ENCODE results near the gene NAB1. TPM values are rescaled to one million over a fixed set of nuclear protein-coding genes. Genes with fewer than 3 reads are reported as not detected.

NAB1 gene
- total and polyA plus RNA-seq, 4 donors: 5.8 to 31.0 (median 18.7) TPM

GRCh38 chr2:190599546-190600220, 49.2 kb upstream of the NAB1 start:
- Histone ChIP-seq H3K27ac (ENCODE audit: low read depth in 1 of 2, low read length in 2 of 2) (no peak overlapping the region), H3K4me1 (ENCODE audit: control insufficient read depth in 4 of 4, insufficient read depth in 4 of 4, low read length in 3 of 4) (no peaks in the 10 kb centered on the region), H3K36me3 (ENCODE audit: control insufficient read depth in 4 of 4, insufficient read depth in 3 of 4, low read depth in 1 of 4, low read length in 3 of 4) (no peaks in the 10 kb centered on the region), H3K4me3 (ENCODE audit: low read depth in 1 of 3, low read length in 3 of 3) (no peak overlapping the region), H3K27me3 (ENCODE audit: control insufficient read depth in 4 of 4, insufficient read depth in 4 of 4, low read length in 3 of 4) (no peaks in the 10 kb centered on the region), H3K9me3 (ENCODE audit: control insufficient read depth in 4 of 4, low read length in 3 of 4) (no peaks in the 10 kb centered on the region), H3K9ac (ENCODE audit: low read depth in 1 of 2, low read length in 2 of 2) (no peak overlapping the region)
- WGBS: 86% methylated on average over 8 of the region's 8 CpGs
- no peak for DNase-seq (ENCODE audit: low spot score)
- TF ChIP-seq FOXA1 (IDR thresholded peaks at IDR 0.05) (no peak), SP1 (IDR thresholded peaks at IDR 0.05) (no peak), CTCF (IDR thresholded peaks at IDR 0.05; ENCODE audit: low read depth, low read length, missing input control) (no peak)

- H3K27me3 ChIP-seq (ENCODE audit: control insufficient read depth in 4 of 4, insufficient read depth in 4 of 4, low read length in 3 of 4): no peaks in the 10 kb centered on the region
- H3K9ac ChIP-seq (ENCODE audit: low read depth in 1 of 2, low read length in 2 of 2): no peak overlapping the region
- no peak overlapping the region for H3K27ac ChIP-seq (ENCODE audit: low read depth in 1 of 2, low read length in 2 of 2)
- no peaks in the 10 kb centered on the region for H3K36me3 ChIP-seq (ENCODE audit: control insufficient read depth in 4 of 4, insufficient read depth in 3 of 4, low read depth in 1 of 4, low read length in 3 of 4)
- no peak for DNase-seq (ENCODE audit: low spot score)
- 69% methylated on average over 5 of the region's 5 CpGs for WGBS
- H3K9me3 ChIP-seq (ENCODE audit: control insufficient read depth in 4 of 4, low read length in 3 of 4): no peaks in the 10 kb centered on the region
- no peak overlapping the region for H3K4me3 ChIP-seq (ENCODE audit: low read depth in 1 of 3, low read length in 3 of 3)
- TF ChIP-seq NR2F2 (IDR thresholded peaks at IDR 0.05): no peak
- no peak for TF ChIP-seq TAF1 (conservative IDR thresholded peaks at IDR 0.05)
- TF ChIP-seq RAD21 (IDR thresholded peaks at IDR 0.05): no peak
- no peak for TF ChIP-seq FOXA1 (IDR thresholded peaks at IDR 0.05)
- no peak for TF ChIP-seq EGR1 (IDR thresholded peaks at IDR 0.05; ENCODE audit: low read depth in 2 of 2)
- TF ChIP-seq HNF4A (conservative IDR thresholded peaks at IDR 0.05): no peak
- TF ChIP-seq ATF3 (IDR thresholded peaks at IDR 0.05): no peak
- TF ChIP-seq RXRA (IDR thresholded peaks at IDR 0.05): no peak
- no peaks in the 10 kb centered on the region for H3K4me1 ChIP-seq (ENCODE audit: control insufficient read depth in 4 of 4, insufficient read depth in 4 of 4, low read length in 3 of 4)
These were observed 48.4 kb upstream of the NAB1 start for GRCh38 chr2:190600293-190601103.

GRCh38 chr2:190603374-190603773, 45.5 kb upstream of the NAB1 start:
- Histone ChIP-seq H3K36me3 (ENCODE audit: control insufficient read depth in 4 of 4, insufficient read depth in 3 of 4, low read depth in 1 of 4, low read length in 3 of 4) (no peaks in the 10 kb centered on the region), H3K27me3 (ENCODE audit: control insufficient read depth in 4 of 4, insufficient read depth in 4 of 4, low read length in 3 of 4) (no peaks in the 10 kb centered on the region), H3K27ac (ENCODE audit: low read depth in 1 of 2, low read length in 2 of 2) (no peak overlapping the region), H3K9me3 (ENCODE audit: control insufficient read depth in 4 of 4, low read length in 3 of 4) (no peaks in the 10 kb centered on the region), H3K9ac (ENCODE audit: low read depth in 1 of 2, low read length in 2 of 2) (no peak overlapping the region), H3K4me1 (ENCODE audit: control insufficient read depth in 4 of 4, insufficient read depth in 4 of 4, low read length in 3 of 4) (no peaks in the 10 kb centered on the region), H3K4me3 (ENCODE audit: low read depth in 1 of 3, low read length in 3 of 3) (no peak overlapping the region)
- 83% methylated on average over 5 of the region's 5 CpGs for WGBS
- no peak for DNase-seq (ENCODE audit: low spot score)
- no peak for TF ChIP-seq MAX (IDR thresholded peaks at IDR 0.05)
- TF ChIP-seq EGR1 (IDR thresholded peaks at IDR 0.05; ENCODE audit: low read depth in 2 of 2): no peak
- no peak for TF ChIP-seq TAF1 (conservative IDR thresholded peaks at IDR 0.05)
- TF ChIP-seq REST (IDR thresholded peaks at IDR 0.05): no peak
- TF ChIP-seq FOXA2 (IDR thresholded peaks at IDR 0.05): no peak
- no peak for TF ChIP-seq ATF3 (IDR thresholded peaks at IDR 0.05)
- TF ChIP-seq JUND (IDR thresholded peaks at IDR 0.05): no peak
- no peak for TF ChIP-seq SP1 (IDR thresholded peaks at IDR 0.05)
- TF ChIP-seq YY1 (IDR thresholded peaks at IDR 0.05): no peak
- no peak for TF ChIP-seq HNF4G (IDR thresholded peaks at IDR 0.05)
- TF ChIP-seq ZBTB33 (IDR thresholded peaks at IDR 0.05): no peak
- TF ChIP-seq GABPA (IDR thresholded peaks at IDR 0.05 in 1 of 2, conservative IDR thresholded peaks at IDR 0.05 in 1 of 2): no peak
- no peak for TF ChIP-seq FOXA1 (IDR thresholded peaks at IDR 0.05)
- no peak for TF ChIP-seq RXRA (IDR thresholded peaks at IDR 0.05)
- TF ChIP-seq RAD21 (IDR thresholded peaks at IDR 0.05): no peak
- no peak for TF ChIP-seq NR2F2 (IDR thresholded peaks at IDR 0.05)

All from liver (tissue), 9 donors.